ENCODE data around the gene ANGEL2. TPM values are rescaled to one million over a fixed set of nuclear protein-coding genes. Genes with fewer than 3 reads are reported as not detected.
"Not testable (repeated sequence)": the region's sequence is repeated elsewhere in the genome, so short reads cannot be mapped to it uniquely, and the experiment has no call there.

Gene ANGEL2
- polyA plus RNA-seq, 1 of the 3 experiments (the other 2 are of a cell fraction) = 14.0 TPM

DNA sequence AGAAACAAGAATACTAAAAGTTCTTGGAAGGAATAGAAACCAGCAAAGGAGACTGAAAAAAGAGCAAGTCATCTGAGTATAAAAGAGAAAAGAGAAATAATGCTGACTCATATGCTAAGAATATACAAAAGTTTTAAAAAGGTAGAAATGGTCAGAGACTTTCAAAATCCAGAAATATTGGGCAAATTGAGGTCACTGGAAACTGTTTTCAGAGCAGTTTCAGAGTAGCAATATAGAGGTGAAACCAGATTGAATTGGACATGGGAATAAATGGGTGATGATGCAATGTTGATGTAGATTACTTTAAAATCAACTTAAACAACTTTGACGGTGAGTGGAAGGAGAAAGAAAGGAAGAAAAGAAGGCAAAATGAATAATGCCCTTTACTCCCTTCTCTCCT is 33.6 kb upstream of the ANGEL2 start:
- Histone ChIP-seq H3K36me3 (replicated peaks in 1 of 2; ENCODE audit: control insufficient read depth in 1 of 2, insufficient read depth in 2 of 2, low read length in 1 of 2) (no peaks in the 10 kb centered on the region), H2AFZ (ENCODE audit: low read depth) (no peak overlapping the region), H4K20me1 (ENCODE audit: insufficient read depth) (0 out of 2 replicates have a peak, but pooled peaks cover 7% of the 10 kb centered on the region), H3K4me1 (ENCODE audit: control insufficient read depth in 1 of 2, insufficient read depth in 2 of 2, low read depth in 1 of 2, low read length in 1 of 2) (peaks cover 6 to 11% of the 10 kb centered on the region in 2 experiments; a peak in 3 of 4 replicates), H3F3A (replicated peaks; ENCODE audit: insufficient read depth) (peaks cover 12% of the 10 kb centered on the region), H3K4me2 (no peak overlapping the region), H3K27me3 (ENCODE audit: insufficient read depth) (no peaks in the 10 kb centered on the region), H3K9me2 (no peaks in the 10 kb centered on the region), H3K9me3 (no peaks in the 10 kb centered on the region), H3K4me3 (ENCODE audit: low read depth in 2 of 2, low read length in 1 of 2) (no peak overlapping the region), H3K27ac (ENCODE audit: low read depth in 2 of 2, low read length in 1 of 2) (no peak overlapping the region), H3K9ac (no peak overlapping the region), H3K79me2 (ENCODE audit: insufficient read depth) (peaks cover 30% of the 10 kb centered on the region)
- ChIA-PET CTCF (no interaction called here), POLR2A (no interaction called here)
- WGBS (ENCODE audit: low lambda C conversion rate) = 81% methylated on average over 1 of the region's 1 CpG
- DNase-seq = no peak
- TF ChIP-seq EP300 (IDR thresholded peaks at IDR 0.05; ENCODE audit: borderline replicate concordance in 1 of 2, low read depth in 1 of 2, low read length in 1 of 2) = no peak
- TF ChIP-seq, protein P1, sequence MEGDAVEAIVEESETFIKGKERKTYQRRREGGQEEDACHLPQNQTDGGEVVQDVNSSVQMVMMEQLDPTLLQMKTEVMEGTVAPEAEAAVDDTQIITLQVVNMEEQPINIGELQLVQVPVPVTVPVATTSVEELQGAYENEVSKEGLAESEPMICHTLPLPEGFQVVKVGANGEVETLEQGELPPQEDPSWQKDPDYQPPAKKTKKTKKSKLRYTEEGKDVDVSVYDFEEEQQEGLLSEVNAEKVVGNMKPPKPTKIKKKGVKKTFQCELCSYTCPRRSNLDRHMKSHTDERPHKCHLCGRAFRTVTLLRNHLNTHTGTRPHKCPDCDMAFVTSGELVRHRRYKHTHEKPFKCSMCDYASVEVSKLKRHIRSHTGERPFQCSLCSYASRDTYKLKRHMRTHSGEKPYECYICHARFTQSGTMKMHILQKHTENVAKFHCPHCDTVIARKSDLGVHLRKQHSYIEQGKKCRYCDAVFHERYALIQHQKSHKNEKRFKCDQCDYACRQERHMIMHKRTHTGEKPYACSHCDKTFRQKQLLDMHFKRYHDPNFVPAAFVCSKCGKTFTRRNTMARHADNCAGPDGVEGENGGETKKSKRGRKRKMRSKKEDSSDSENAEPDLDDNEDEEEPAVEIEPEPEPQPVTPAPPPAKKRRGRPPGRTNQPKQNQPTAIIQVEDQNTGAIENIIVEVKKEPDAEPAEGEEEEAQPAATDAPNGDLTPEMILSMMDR (IDR thresholded peaks at IDR 0.05) = no peak
- TF ChIP-seq, protein P2, sequence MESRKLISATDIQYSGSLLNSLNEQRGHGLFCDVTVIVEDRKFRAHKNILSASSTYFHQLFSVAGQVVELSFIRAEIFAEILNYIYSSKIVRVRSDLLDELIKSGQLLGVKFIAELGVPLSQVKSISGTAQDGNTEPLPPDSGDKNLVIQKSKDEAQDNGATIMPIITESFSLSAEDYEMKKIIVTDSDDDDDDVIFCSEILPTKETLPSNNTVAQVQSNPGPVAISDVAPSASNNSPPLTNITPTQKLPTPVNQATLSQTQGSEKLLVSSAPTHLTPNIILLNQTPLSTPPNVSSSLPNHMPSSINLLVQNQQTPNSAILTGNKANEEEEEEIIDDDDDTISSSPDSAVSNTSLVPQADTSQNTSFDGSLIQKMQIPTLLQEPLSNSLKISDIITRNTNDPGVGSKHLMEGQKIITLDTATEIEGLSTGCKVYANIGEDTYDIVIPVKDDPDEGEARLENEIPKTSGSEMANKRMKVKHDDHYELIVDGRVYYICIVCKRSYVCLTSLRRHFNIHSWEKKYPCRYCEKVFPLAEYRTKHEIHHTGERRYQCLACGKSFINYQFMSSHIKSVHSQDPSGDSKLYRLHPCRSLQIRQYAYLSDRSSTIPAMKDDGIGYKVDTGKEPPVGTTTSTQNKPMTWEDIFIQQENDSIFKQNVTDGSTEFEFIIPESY (IDR thresholded peaks at IDR 0.05; ENCODE audit: borderline replicate concordance, low read depth) = no peak
- no peak for TF ChIP-seq NFIC (IDR thresholded peaks at IDR 0.05; ENCODE audit: borderline replicate concordance)
- TF ChIP-seq FOXJ3 (CRISPR knock-in tag; IDR thresholded peaks at IDR 0.05) = no peak
- TF ChIP-seq TAF1 (IDR thresholded peaks at IDR 0.05; ENCODE audit: borderline replicate concordance, low read depth, low read length) = no peak
- no peak for TF ChIP-seq SMC3 (IDR thresholded peaks at IDR 0.05; ENCODE audit: low read depth, low read length)
- no peak for TF ChIP-seq MEF2A (IDR thresholded peaks at IDR 0.05; ENCODE audit: borderline replicate concordance, low read depth)
- TF ChIP-seq RAD21 (IDR thresholded peaks at IDR 0.05; ENCODE audit: low read length) = no peak
- TF ChIP-seq POLR2AphosphoS5 (IDR thresholded peaks at IDR 0.05; ENCODE audit: low read depth, low read length) = no peak
- no peak for TF ChIP-seq RXRA (IDR thresholded peaks at IDR 0.05; ENCODE audit: borderline replicate concordance, low read depth)
- no peak for TF ChIP-seq TEAD4 (IDR thresholded peaks at IDR 0.05; ENCODE audit: borderline replicate concordance, insufficient read depth)
- no peak for TF ChIP-seq REST (IDR thresholded peaks at IDR 0.05; ENCODE audit: low read depth, low read length)
- TF ChIP-seq JUND (IDR thresholded peaks at IDR 0.05) = no peak
- no peak for TF ChIP-seq RFX5 (IDR thresholded peaks at IDR 0.05; ENCODE audit: low read length)
- no peak for TF ChIP-seq RCOR1 (IDR thresholded peaks at IDR 0.05; ENCODE audit: low read length)

GRCh38 chr1:213045321-213046226 is 29.9 kb upstream of the ANGEL2 start:
- H3K4me2 ChIP-seq; H4K20me1 ChIP-seq (ENCODE audit: insufficient read depth); H3K79me2 ChIP-seq (ENCODE audit: insufficient read depth); DNase-seq; H3K4me1 ChIP-seq (ENCODE audit: control insufficient read depth in 1 of 2, insufficient read depth in 2 of 2, low read depth in 1 of 2, low read length in 1 of 2); H3K4me3 ChIP-seq (ENCODE audit: low read depth in 2 of 2, low read length in 1 of 2); H3K27ac ChIP-seq (ENCODE audit: low read depth in 2 of 2, low read length in 1 of 2); POLR2A ChIA-PET; H3K36me3 ChIP-seq (replicated peaks in 1 of 2; ENCODE audit: control insufficient read depth in 1 of 2, insufficient read depth in 2 of 2, low read length in 1 of 2); H3K9ac ChIP-seq; H3K9me3 ChIP-seq; H2AFZ ChIP-seq (ENCODE audit: low read depth); H3K9me2 ChIP-seq; H3K27me3 ChIP-seq (ENCODE audit: insufficient read depth): not testable (repeated sequence)
- H3F3A ChIP-seq (replicated peaks; ENCODE audit: insufficient read depth) = peaks cover 18% of the 10 kb centered on the region
- WGBS (ENCODE audit: low lambda C conversion rate) = 93% methylated on average over 13 of the region's 13 CpGs
- CTCF ChIA-PET = interaction anchor here (0.6 kb wide), 3 partner anchors 58 to 296 kb away, joined by 3 read pairs; no protein-coding TSS in a partner anchor
